Panc1 (cell line): ENCODE measurements around the gene PFKL. TPM values are rescaled to one million over a fixed set of nuclear protein-coding genes. Genes with fewer than 3 reads are reported as not detected.

Experiments
- ATAC-seq: fragments of 200-7000 bp; cut with Tn5 transposase; 2 replicates; pipeline ENCODE4 v1.9.1; 2020; ENCODE audit warnings: mild to moderate bottlenecking, moderate library complexity
- BruUV-seq: library from RNA; stranded (reverse); fragments of 400-500 nt; replicated peaks from 2 replicates; lab custom pipeline; 2021; lab: Mats Ljungman, UMichigan
- CTCF ChIA-PET: fragments of 300-600 bp; sonication (Branson Sonifier 250); formaldehyde crosslinking; loops from one replicate; lab custom pipeline; 2022; ENCODE audit warnings: antibody characterized with exemption; lab: Charles Lee
- POLR2A ChIA-PET: fragments of 300-600 bp; sonication (Branson Sonifier 250); formaldehyde crosslinking; loops from one replicate; lab custom pipeline; 2022; ENCODE audit warnings: antibody characterized with exemption; lab: Charles Lee
- DNase-seq: peaks from one replicate; pipeline ENCODE4 v3.0.0-alpha.2; 2010; ENCODE audit warnings: low read depth, low spot score
- H3K27ac ChIP-seq: 2 replicates; pipeline ENCODE4 v1.5.1; 2011; ENCODE audit warnings: mild to moderate bottlenecking, low read length, inconsistent platforms
- H3K27me3 ChIP-seq: fragments of 200-500 bp; sonication (Bioruptor generic); 2 replicates; pipeline ENCODE4 v1.6.0; 2014; ENCODE audit warnings: low read length, inconsistent platforms; ENCODE audit not compliant: control insufficient read depth, insufficient read depth
- H3K36me3 ChIP-seq: fragments of 200-500 bp; sonication (Bioruptor generic); 2 replicates; pipeline ENCODE4 v1.5.1; 2014; ENCODE audit warnings: inconsistent platforms, mild to moderate bottlenecking, low read length, moderate library complexity; ENCODE audit not compliant: control insufficient read depth, insufficient read depth
- H3K4me1 ChIP-seq: 2 replicates; pipeline ENCODE4 v1.5.1; 2011; ENCODE audit warnings: inconsistent platforms, mild to moderate bottlenecking, low read length, moderate library complexity; ENCODE audit not compliant: control insufficient read depth, insufficient read depth
- H3K4me3 ChIP-seq, 2 experiments: 2 replicates each; pipeline ENCODE4 v1.5.1; 2011 to 2012; ENCODE audit warnings: low read depth in 2 of 2, low read length in 2 of 2, mild to moderate bottlenecking in 2 of 2, inconsistent platforms in 1 of 2, moderate library complexity in 1 of 2
- H3K9me3 ChIP-seq: fragments of 200-500 bp; sonication (Bioruptor generic); 2 replicates; pipeline ENCODE4 v1.5.1; 2014; ENCODE audit warnings: low read depth, mild to moderate bottlenecking, inconsistent platforms, low read length, moderate library complexity; ENCODE audit not compliant: control insufficient read depth, insufficient read depth
- CTCF ChIP-seq: fragments of 450-650 bp; IDR thresholded peaks from 2 replicates; pipeline ENCODE4 v1.5.1; 2017; ENCODE audit warnings: mild to moderate bottlenecking
- POLR2AphosphoS5 ChIP-seq: IDR thresholded peaks from 2 replicates; pipeline ENCODE4 v1.6.1; 2012; ENCODE audit warnings: mild to moderate bottlenecking, low read depth, low read length, moderate library complexity
- REST ChIP-seq, 2 experiments: IDR thresholded peaks; 2 replicates each; pipeline ENCODE4 v1.6.1; 2011 to 2012; ENCODE audit warnings: low read depth in 2 of 2, control low read depth in 1 of 2, low read length in 1 of 2, mild to moderate bottlenecking in 1 of 2, moderate library complexity in 1 of 2; ENCODE audit not compliant: insufficient read depth in 1 of 2
- SIN3A ChIP-seq: IDR thresholded peaks from 2 replicates; pipeline ENCODE4 v1.6.1; 2012; ENCODE audit warnings: low read depth, mild to moderate bottlenecking, low read length, moderate library complexity, borderline replicate concordance; ENCODE audit not compliant: insufficient read depth
- TCF7L2 ChIP-seq: IDR thresholded peaks from 2 replicates; pipeline ENCODE4 v1.6.1; 2011; ENCODE audit warnings: mild to moderate bottlenecking, low read depth, low read length, inconsistent platforms
- in situ Hi-C: cut with HindIII; loops from 2 replicates; pipeline ENCODE4 v1.10.0; 2016; ENCODE audit warnings: low sequenced_read_pairs, low pct_unique_long_range_greater_than_20kb
- intact Hi-C: fragments of 100-400 bp; cut with micrococcal nuclease; formaldehyde crosslinking; loops from one replicate; pipeline ENCODE4 v1.10.0; 2022; ENCODE audit not compliant: unreplicated experiment
- total RNA-seq: library from RNA; stranded (reverse); gene quantifications from one replicate; pipeline ENCODE4 v1.2.1, GENCODE V29; 2021; ENCODE audit not compliant: unreplicated experiment

The PFKL gene
- total RNA-seq, 1 experiment from 2014 or later: 70.1 TPM

- intact Hi-C loops: no loop called here
- ChIA-PET CTCF (no interaction called here), POLR2A (no interaction called here)
- Histone ChIP-seq H3K9me3 (no peaks in the 10 kb centered on the region), H3K36me3 (no peaks in the 10 kb centered on the region), H3K27me3 (no peaks in the 10 kb centered on the region), H3K4me1 (peaks cover 18% of the 10 kb centered on the region), H3K27ac (no peak overlapping the region), H3K4me3 (no peak overlapping the region)
- DNase-seq (no peak), ATAC-seq (no peak)
- TF ChIP-seq CTCF (no peak), REST (IDR thresholded peaks at IDR 0.05; ENCODE audit: insufficient read depth in 1 of 2, low read depth in 2 of 2, low read length in 1 of 2) (no peak)
- in situ Hi-C loops: no loop called here
- BruUV-seq: no TSS peak
These were observed 4.7 kb upstream of the PFKL start for GRCh38 chr21:44295163-44295573.

- BruUV-seq: no TSS peak
- DNase-seq: no peak
- no peaks in the 10 kb centered on the region; the same call in 1 of the 2 replicates for H3K36me3 ChIP-seq
- H3K4me3 ChIP-seq: no peak overlapping the region
- ATAC-seq: no peak
- in situ Hi-C loops (no loop called here), intact Hi-C loops (no loop called here)
- H3K4me1 ChIP-seq: peaks cover 18% of the 10 kb centered on the region
- TF ChIP-seq CTCF (no peak), SIN3A (no peak), TCF7L2 (no peak), REST (IDR thresholded peaks at IDR 0.05; ENCODE audit: insufficient read depth in 1 of 2, low read depth in 2 of 2, low read length in 1 of 2) (no peak), POLR2AphosphoS5 (no peak)
- CTCF ChIA-PET: no interaction called here
- H3K27ac ChIP-seq: no peak overlapping the region
- H3K27me3 ChIP-seq: no peaks in the 10 kb centered on the region
- POLR2A ChIA-PET: no interaction called here
- H3K9me3 ChIP-seq: no peaks in the 10 kb centered on the region
These were observed 4.2 kb upstream of the PFKL start for GRCh38 chr21:44295646-44296045.
